K562 (cell line): ENCODE results near the gene NUMB. TPM values are rescaled to one million over a fixed set of nuclear protein-coding genes. Genes with fewer than 3 reads are reported as not detected.

Source experiments
- ATAC-seq: fragments of 200-7000 bp; cut with Tn5 transposase; 3 replicates; pipeline ENCODE4 v1.9.1; 2020; ENCODE audit warnings: moderate library complexity
- BruUV-seq: library from RNA; stranded (reverse); fragments of 400-500 nt; replicated peaks from 2 replicates; lab custom pipeline; 2021; lab: Mats Ljungman, UMichigan
- CTCF ChIA-PET: fragments of 300-600 bp; formaldehyde crosslinking; extraction: SDS; loops from one replicate; lab custom pipeline; 2021; ENCODE audit warnings: low intra/inter-chr PET ratio; lab: Yijun Ruan, JAX
- POLR2A ChIA-PET: fragments of 300-600, 350-650 bp; sonication (Branson Sonifier 250); formaldehyde crosslinking; extraction: SDS; loops from one replicate; lab custom pipeline; 2021; ENCODE audit warnings: antibody characterized with exemption, inconsistent platforms; lab: Yijun Ruan, JAX
- DNase-seq, 4 experiments: peaks; one replicate each; pipeline versions ENCODE4 v3.0.0 to v3.0.0-alpha.2; 2011 to 2018; ENCODE audit warnings: low spot score in 3 of 4, mixed read lengths in 3 of 4; ENCODE audit errors: extremely low read depth in 1 of 4
- FAIRE-seq: peaks from 2 replicates; lab custom pipeline; 2011; peaks lifted over from hg19 to GRCh38; lab: Jason Lieb, UNC
- H2AFZ ChIP-seq: 2 replicates; pipeline ENCODE4 v1.6.0; 2011; ENCODE audit warnings: low read depth, low read length, control low read depth, inconsistent platforms
- H3K27ac ChIP-seq: fragments of 200-600 bp; 3 replicates; pipeline ENCODE4 v1.8.0; 2011; ENCODE audit warnings: low read depth, mild to moderate bottlenecking, control low read depth, inconsistent platforms, low read length, moderate library complexity, mixed read lengths; ENCODE audit errors: extremely low read depth
- H3K27me3 ChIP-seq, 2 experiments: fragments of 300-600 bp in 1 of 2; 2 replicates in 1 of 2; 3 replicates in 1 of 2; pipeline versions ENCODE4 v1.6.0 to v1.8.0; 2011; ENCODE audit warnings: inconsistent platforms in 2 of 2, low read length in 2 of 2, mild to moderate bottlenecking in 1 of 2, mixed read lengths in 1 of 2, moderate library complexity in 1 of 2; ENCODE audit not compliant: control insufficient read depth in 2 of 2, insufficient read depth in 2 of 2
- H3K36me3 ChIP-seq: fragments of 300-600 bp; 3 replicates; pipeline ENCODE4 v1.8.0; 2011; ENCODE audit warnings: mild to moderate bottlenecking, low read length, inconsistent platforms; ENCODE audit not compliant: control insufficient read depth, insufficient read depth
- H3K4me1 ChIP-seq, 2 experiments: fragments of 200-600 bp in 1 of 2; replicated peaks in 1 of 2; 2 replicates in 1 of 2; 3 replicates in 1 of 2; pipeline versions ENCODE4 v1.5.1 to v1.8.0; 2011; ENCODE audit warnings: inconsistent platforms in 2 of 2, low read length in 2 of 2, mild to moderate bottlenecking in 1 of 2, mixed read lengths in 1 of 2, moderate library complexity in 1 of 2; ENCODE audit not compliant: control insufficient read depth in 2 of 2, insufficient read depth in 2 of 2
- H3K4me2 ChIP-seq: 2 replicates; pipeline ENCODE4 v1.6.1; 2011; ENCODE audit warnings: low read length, control low read depth, inconsistent platforms, mixed read lengths; ENCODE audit not compliant: insufficient read depth
- H3K4me3 ChIP-seq: fragments of 200-600 bp; sonication (generic), shearing (Covaris generic); 2 replicates; pipeline ENCODE4 v1.5.1; 2016; ENCODE audit warnings: control low read depth, inconsistent platforms
- H3K79me2 ChIP-seq: fragments of 200-600 bp; 3 replicates; pipeline ENCODE4 v1.8.0; 2011; ENCODE audit warnings: low read length, inconsistent platforms; ENCODE audit not compliant: control insufficient read depth, insufficient read depth
- H3K9ac ChIP-seq, 2 experiments: 2 replicates each; pipeline versions ENCODE4 v1.6.0 to v1.6.1; 2011; ENCODE audit warnings: low read depth in 2 of 2, low read length in 2 of 2, control low read depth in 1 of 2, inconsistent platforms in 1 of 2, mild to moderate bottlenecking in 1 of 2, mixed read lengths in 1 of 2; ENCODE audit not compliant: insufficient read depth in 1 of 2
- H3K9me1 ChIP-seq: one replicate; pipeline ENCODE4 v1.6.0; 2011; ENCODE audit warnings: inconsistent platforms, mild to moderate bottlenecking, low read length, moderate library complexity; ENCODE audit not compliant: control insufficient read depth, insufficient read depth
- H3K9me3 ChIP-seq: replicated peaks from 2 replicates; pipeline ENCODE4 v1.5.1; 2011; ENCODE audit warnings: low read depth, low read length, inconsistent platforms; ENCODE audit not compliant: control insufficient read depth, insufficient read depth
- H4K20me1 ChIP-seq: replicated peaks from 2 replicates; pipeline ENCODE4 v1.6.1; 2011; ENCODE audit warnings: low read length, inconsistent platforms, mixed read lengths; ENCODE audit not compliant: control insufficient read depth, insufficient read depth
- BRF1 ChIP-seq: IDR thresholded peaks from 3 replicates; pipeline ENCODE4 v1.6.1; 2011; ENCODE audit warnings: borderline replicate concordance, mild to moderate bottlenecking; ENCODE audit not compliant: insufficient read length; ENCODE audit errors: extremely low read depth
- CBX5 ChIP-seq: IDR thresholded peaks from 2 replicates; pipeline ENCODE4 v1.6.1; 2014; ENCODE audit warnings: low read depth, borderline replicate concordance
- MAFF ChIP-seq: IDR thresholded peaks from 2 replicates; pipeline ENCODE4 v1.6.1; 2012; ENCODE audit warnings: low read length, improper control_type of control experiment
- NCOA6 ChIP-seq: fragments of 450-650 bp; IDR thresholded peaks from 2 replicates; pipeline ENCODE4 v1.6.1; 2017; ENCODE audit warnings: mild to moderate bottlenecking
- NFXL1 ChIP-seq: fragments of 450-650 bp; formaldehyde crosslinking; IDR thresholded peaks from 2 replicates; pipeline ENCODE4 v1.4.0; 2021; ENCODE audit warnings: mild to moderate bottlenecking
- PREB ChIP-seq: sonication (generic); formaldehyde crosslinking; IDR thresholded peaks from 2 replicates; pipeline ENCODE4 v1.8.1; 2023; ENCODE audit warnings: mild to moderate bottlenecking, missing genetic modification reagents
- PTTG1 ChIP-seq: fragments of 450-650 bp; IDR thresholded peaks from 2 replicates; pipeline ENCODE4 v1.6.1; 2016; ENCODE audit warnings: low read depth, mild to moderate bottlenecking, missing genetic modification characterization, missing compliant biosample characterization
- RAD21 ChIP-seq, 2 experiments: fragments of 250-450 bp in 1 of 2; fragments of 450-650 bp in 1 of 2; sonication (Bioruptor Pico) in 1 of 2; formaldehyde crosslinking in 1 of 2; IDR thresholded peaks in 1 of 2; conservative IDR thresholded peaks in 1 of 2; 2 replicates each; pipeline versions ENCODE4 v1.4.0 to v1.8.0; 2020 to 2022; ENCODE audit warnings: mild to moderate bottlenecking in 2 of 2, moderate library complexity in 1 of 2
- RAD51 ChIP-seq: fragments of 450-650 bp; IDR thresholded peaks from 2 replicates; pipeline ENCODE4 v1.7.1; 2016; ENCODE audit warnings: low read depth, mild to moderate bottlenecking, borderline replicate concordance
- SMAD1 ChIP-seq: fragments of 150-350 bp; IDR thresholded peaks from 2 replicates; pipeline ENCODE4 v1.6.1; 2014; ENCODE audit warnings: low read length, low read depth; ENCODE audit not compliant: partially characterized antibody
- TAF7 ChIP-seq: fragments of 450-650 bp; IDR thresholded peaks from 2 replicates; pipeline ENCODE4 v1.6.1; 2016; ENCODE audit warnings: missing genetic modification characterization, missing compliant biosample characterization
- WHSC1 ChIP-seq: IDR thresholded peaks from one replicate; pipeline ENCODE4 v1.6.1; 2012; ENCODE audit warnings: low read length, control low read depth, inconsistent platforms
- ZBTB1 ChIP-seq: sonication (generic); formaldehyde crosslinking; IDR thresholded peaks from 2 replicates; pipeline ENCODE4 v1.8.1; 2023; ENCODE audit warnings: missing genetic modification reagents, low read depth, mild to moderate bottlenecking, borderline replicate concordance
- ZNF408 ChIP-seq: fragments of 250-450 bp; sonication (Bioruptor Pico); IDR thresholded peaks from 2 replicates; pipeline ENCODE4 v1.4.0; 2020; ENCODE audit warnings: low read depth, mild to moderate bottlenecking, moderate library complexity
- WGBS: fragments of 100-300 bp; shearing (Covaris generic); methylation state at CpG from one replicate; pipeline ENCODE4 v1.1.6; 2016; ENCODE audit warnings: low coverage, mixed read lengths; ENCODE audit not compliant: insufficient coverage; ENCODE audit errors: missing lambda C conversion rate; 5-methylcytosine and 5-hydroxymethylcytosine counted together
- in situ Hi-C: fragments of 300-500 bp; cut with MboI; formaldehyde crosslinking; loops from 4 replicates; pipeline ENCODE4 v1.15.0; 2018; ENCODE audit warnings: inconsistent platforms, mixed read lengths
- intact Hi-C: fragments of 100-400 bp; cut with micrococcal nuclease; formaldehyde crosslinking; loops from 2 replicates; pipeline ENCODE4 v1.14.2; 2022
- polyA plus RNA-seq, 8 experiments: library from polyadenylated mRNA; depleted of rRNA in 4 of 8; stranded (reverse) in 5 of 8; unstranded in 3 of 8; fragments of >200 nt; fragmentation: Nextera tagmentation in 2 of 8; fragmentation: Illumina TruSeq in 1 of 8; extraction: Ambion mirVana in 2 of 8; extraction: Trizol in 1 of 8; gene quantifications; 2 replicates each; pipeline versions ENCODE4 v1.2.1 to v1.2.3, GENCODE V29; 2011 to 2014; ENCODE audit warnings: inconsistent platforms in 1 of 8, missing spikeins in 1 of 8
- total RNA-seq, 7 experiments: library from RNA; depleted of rRNA in 6 of 7; stranded (reverse); fragments of >200 nt in 6 of 7; fragmentation: Illumina TruSeq in 2 of 7; extraction: Trizol in 2 of 7; gene quantifications; 2 replicates each; pipeline versions ENCODE4 v1.2.1 to v1.2.3, GENCODE V29; 2011 to 2021; ENCODE audit warnings: low replicate concordance in 1 of 7

Gene NUMB
- total and polyA plus RNA-seq, 9 of the 15 experiments (the other 6 are each of a cell fraction or from before 2014, with no cell fraction given): 13.5 to 54.0 (median 32.3) TPM

DNA sequence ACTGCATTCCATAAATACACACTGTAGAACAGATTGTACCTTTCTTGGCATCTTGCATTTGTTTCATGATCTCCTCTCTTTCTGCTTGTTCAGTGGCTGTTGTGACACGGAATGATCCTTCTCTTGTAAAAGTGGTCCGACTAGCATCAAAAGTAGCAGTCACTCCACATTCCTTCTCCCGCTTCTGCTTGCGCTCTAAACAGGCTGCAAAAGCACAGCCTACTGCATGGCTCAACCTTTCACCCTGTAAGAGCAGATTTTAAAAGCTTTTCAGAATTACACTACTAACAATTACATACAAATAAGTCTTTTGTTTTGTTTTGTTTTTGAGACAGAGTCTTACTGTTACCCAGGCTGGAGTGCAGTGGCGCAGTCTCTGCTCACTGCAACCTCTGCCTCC lies 171.3 kb downstream of the NUMB start:
- Histone ChIP-seq H4K20me1 (no peaks in the 10 kb centered on the region), H3K4me1 (no peaks in the 10 kb centered on the region), H2AFZ (no peak overlapping the region), H3K4me2 (no peak overlapping the region)
- FAIRE-seq: no peak
- in situ Hi-C loops: no loop called here
- no peak for TF ChIP-seq ZNF408
- TF ChIP-seq, all 486 proteins: peak for 0
- no peak for DNase-seq
- POLR2A ChIA-PET: no interaction called here
- Histone ChIP-seq H3K79me2 (no peaks in the 10 kb centered on the region), H3K9me3 (no peaks in the 10 kb centered on the region), H3K4me3 (no peak overlapping the region), H3K9ac (no peak overlapping the region), H3K27me3 (no peaks in the 10 kb centered on the region), H3K27ac (no peak overlapping the region), H3K9me1 (no peaks in the 10 kb centered on the region), H3K36me3 (peaks cover 42% of the 10 kb centered on the region; the same call in 2 of the 3 replicates)
- intact Hi-C loops: no loop called here
- no TSS peak for BruUV-seq
- 98% methylated on average over 4 of the region's 5 CpGs for WGBS
- CTCF ChIA-PET: no interaction called here
- ATAC-seq: no peak

GRCh38 chr14:73286598-73286997 lies 171.7 kb downstream of the NUMB start:
- Histone ChIP-seq H3K36me3 (peaks cover 44% of the 10 kb centered on the region; the same call in 2 of the 3 replicates), H3K9me1 (no peaks in the 10 kb centered on the region), H3K79me2 (no peaks in the 10 kb centered on the region), H3K4me1 (no peaks in the 10 kb centered on the region), H3K4me3 (no peak overlapping the region), H3K4me2 (no peak overlapping the region), H3K27me3 (no peaks in the 10 kb centered on the region), H3K27ac (no peak overlapping the region), H4K20me1 (no peaks in the 10 kb centered on the region), H3K9ac (no peak overlapping the region), H3K9me3 (no peaks in the 10 kb centered on the region), H2AFZ (no peak overlapping the region)
- DNase-seq (no peak), ATAC-seq (no peak), FAIRE-seq (no peak)
- CTCF ChIA-PET: no interaction called here
- TF ChIP-seq PTTG1 (tag): no peak
- TF ChIP-seq MAFF: no peak
- no peak for TF ChIP-seq RAD21 (CRISPR knock-in tag; conservative IDR thresholded peaks at IDR 0.05 in 1 of 2, IDR thresholded peaks at IDR 0.05 in 1 of 2)
- no peak for TF ChIP-seq NFXL1 (CRISPR knock-in tag)
- TF ChIP-seq SMAD1: no peak
- no peak for TF ChIP-seq TAF7 (tag)
- no peak for TF ChIP-seq RAD51
- TF ChIP-seq PREB: no peak
- no peak for TF ChIP-seq CBX5
- TF ChIP-seq WHSC1: no peak
- TF ChIP-seq ZBTB1 (CRISPR knock-in tag): no peak
- no peak for TF ChIP-seq NCOA6
- no peak for TF ChIP-seq BRF1
- in situ Hi-C loops: no loop called here
- 90% methylated on average over 2 of the region's 2 CpGs for WGBS
- intact Hi-C loops: no loop called here
- BruUV-seq: no TSS peak
- POLR2A ChIA-PET: no interaction called here
